K562 (cell line): Measurements from ENCODE around the gene TADA2A. TPM values are rescaled to one million over a fixed set of nuclear protein-coding genes. Genes with fewer than 3 reads are reported as not detected.

Experiments used
- ATF2 ChIP-seq: sonication (generic); formaldehyde crosslinking; IDR thresholded peaks from 2 replicates; pipeline ENCODE4 v1.8.1; 2022; ENCODE audit warnings: missing genetic modification reagents
- ELF4 ChIP-seq: fragments of 450-650 bp; formaldehyde crosslinking; IDR thresholded peaks from 2 replicates; pipeline ENCODE4 v1.4.0; 2022; ENCODE audit warnings: missing genetic modification characterization
- ETS1 ChIP-seq: conservative IDR thresholded peaks from 2 replicates; pipeline ENCODE4 v1.6.1; 2011; ENCODE audit warnings: low read depth, mild to moderate bottlenecking, low read length; ENCODE audit not compliant: control insufficient read depth
- ID3 ChIP-seq, 2 experiments: fragments of 250-450 bp in 1 of 2; fragments of 450-650 bp in 1 of 2; sonication (Bioruptor Pico) in 1 of 2; IDR thresholded peaks; 2 replicates each; pipeline versions ENCODE4 v1.6.1 to v1.8.0; 2016 to 2021; ENCODE audit warnings: mild to moderate bottlenecking in 2 of 2, moderate library complexity in 2 of 2, missing compliant biosample characterization in 1 of 2, missing genetic modification characterization in 1 of 2
- MLLT1 ChIP-seq, 2 experiments: fragments of 450-650 bp; IDR thresholded peaks; 2 replicates each; pipeline ENCODE4 v1.6.1; 2016
- MYNN ChIP-seq, 2 experiments: sonication (generic); formaldehyde crosslinking in 1 of 2; IDR thresholded peaks; 2 replicates each; pipeline versions ENCODE4 v1.5.0 to v1.6.1; 2016 to 2020; ENCODE audit warnings: antibody characterized with exemption in 1 of 2, missing genetic modification reagents in 1 of 2
- NKRF ChIP-seq: fragments of 450-650 bp; IDR thresholded peaks from 2 replicates; pipeline ENCODE4 v1.6.1; 2016; ENCODE audit warnings: borderline replicate concordance
- NRF1 ChIP-seq, 2 experiments: fragments of 450-650 bp; IDR thresholded peaks in 1 of 2; conservative IDR thresholded peaks in 1 of 2; 2 replicates each; pipeline ENCODE4 v1.6.1; 2014; ENCODE audit warnings: mild to moderate bottlenecking in 2 of 2
- PTTG1 ChIP-seq: fragments of 450-650 bp; IDR thresholded peaks from 2 replicates; pipeline ENCODE4 v1.6.1; 2016; ENCODE audit warnings: low read depth, mild to moderate bottlenecking, missing genetic modification characterization, missing compliant biosample characterization
- RBM17 ChIP-seq: fragments of 200-400 bp; formaldehyde crosslinking; IDR thresholded peaks from 2 replicates; pipeline ENCODE4 v1.6.1; 2017; ENCODE audit warnings: low read depth, mild to moderate bottlenecking, low read length, borderline replicate concordance
- SAFB2 ChIP-seq: fragments of 200-400 bp; formaldehyde crosslinking; IDR thresholded peaks from 2 replicates; pipeline ENCODE4 v1.6.1; 2018; ENCODE audit warnings: borderline replicate concordance, low read length, low read depth, moderate library complexity; ENCODE audit not compliant: severe bottlenecking
- TFAM ChIP-seq: fragments of 250-450 bp; sonication (Bioruptor Pico); conservative IDR thresholded peaks from 2 replicates; pipeline ENCODE4 v1.5.0; 2021; ENCODE audit warnings: mild to moderate bottlenecking, moderate library complexity
- USF1 ChIP-seq: sonication (generic); formaldehyde crosslinking; IDR thresholded peaks from 2 replicates; pipeline ENCODE4 v1.9.0; 2022; ENCODE audit warnings: mild to moderate bottlenecking, missing genetic modification reagents
- WHSC1 ChIP-seq: IDR thresholded peaks from one replicate; pipeline ENCODE4 v1.6.1; 2012; ENCODE audit warnings: low read length, control low read depth, inconsistent platforms
- ZBTB1 ChIP-seq: sonication (generic); formaldehyde crosslinking; IDR thresholded peaks from 2 replicates; pipeline ENCODE4 v1.8.1; 2023; ENCODE audit warnings: missing genetic modification reagents, low read depth, mild to moderate bottlenecking, borderline replicate concordance
- ZNF143 ChIP-seq: sonication (generic); formaldehyde crosslinking; IDR thresholded peaks from 2 replicates; pipeline ENCODE4 v1.9.0; 2022; ENCODE audit warnings: mild to moderate bottlenecking, missing genetic modification reagents
- ZNF707 ChIP-seq: fragments of 250-450 bp; sonication (Bioruptor Pico); conservative IDR thresholded peaks from 2 replicates; pipeline ENCODE4 v1.8.0; 2022; ENCODE audit warnings: inconsistent platforms, mild to moderate bottlenecking, moderate library complexity
- polyA plus RNA-seq, 8 experiments: library from polyadenylated mRNA; depleted of rRNA in 4 of 8; stranded (reverse) in 5 of 8; unstranded in 3 of 8; fragments of >200 nt; fragmentation: Nextera tagmentation in 2 of 8; fragmentation: Illumina TruSeq in 1 of 8; extraction: Ambion mirVana in 2 of 8; extraction: Trizol in 1 of 8; gene quantifications; 2 replicates each; pipeline versions ENCODE4 v1.2.1 to v1.2.3, GENCODE V29; 2011 to 2014; ENCODE audit warnings: inconsistent platforms in 1 of 8, missing spikeins in 1 of 8
- total RNA-seq, 7 experiments: library from RNA; depleted of rRNA in 6 of 7; stranded (reverse); fragments of >200 nt in 6 of 7; fragmentation: Illumina TruSeq in 2 of 7; extraction: Trizol in 2 of 7; gene quantifications; 2 replicates each; pipeline versions ENCODE4 v1.2.1 to v1.2.3, GENCODE V29; 2011 to 2021; ENCODE audit warnings: low replicate concordance in 1 of 7

The TADA2A gene
- total and polyA plus RNA-seq, 9 of the 15 experiments (the other 6 are each of a cell fraction or from before 2014, with no cell fraction given) = 13.8 to 37.7 (median 25.0) TPM

GRCh38 chr17:37358830-37359681 lies 47.6 kb upstream of the TADA2A start (continued):
- TF ChIP-seq ELF4 (CRISPR knock-in tag) = no peak
- no peak for TF ChIP-seq ZNF143 (CRISPR knock-in tag)
- no peak for TF ChIP-seq TFAM (CRISPR knock-in tag)
- no peak for TF ChIP-seq PTTG1 (tag)
- TF ChIP-seq MLLT1 (IDR thresholded peaks at IDR 0.05) = no peak
- peak; percentile 83 for TF ChIP-seq ZBTB1 (CRISPR knock-in tag)
- no peak for TF ChIP-seq MYNN (IDR thresholded peaks at IDR 0.05)
- TF ChIP-seq MYNN (CRISPR knock-in tag; IDR thresholded peaks at IDR 0.05) = no peak
- TF ChIP-seq SAFB2 = no peak
- TF ChIP-seq ETS1 = no peak; the same call in none of the 2 replicates
- no peak for TF ChIP-seq RBM17
- peak; percentile 92 for TF ChIP-seq NKRF
- TF ChIP-seq ATF2 (CRISPR knock-in tag) = no peak
- no peak for TF ChIP-seq ID3 (CRISPR knock-in tag; IDR thresholded peaks at IDR 0.05)
- TF ChIP-seq ID3 (tag; IDR thresholded peaks at IDR 0.05) = no peak
- no peak for TF ChIP-seq USF1 (CRISPR knock-in tag)
- no peak for TF ChIP-seq ZNF707 (CRISPR knock-in tag)
- peak; percentile 83 to 85 for TF ChIP-seq NRF1 (conservative IDR thresholded peaks at IDR 0.05 in 1 of 2, IDR thresholded peaks at IDR 0.05 in 1 of 2)
- no peak for TF ChIP-seq WHSC1
